Measurements from ENCODE around the gene HSD17B8.
A peak's percentile ranks its signal among the peaks of the same experiment; 100 is the strongest.

HSD17B8 gene

DNA sequence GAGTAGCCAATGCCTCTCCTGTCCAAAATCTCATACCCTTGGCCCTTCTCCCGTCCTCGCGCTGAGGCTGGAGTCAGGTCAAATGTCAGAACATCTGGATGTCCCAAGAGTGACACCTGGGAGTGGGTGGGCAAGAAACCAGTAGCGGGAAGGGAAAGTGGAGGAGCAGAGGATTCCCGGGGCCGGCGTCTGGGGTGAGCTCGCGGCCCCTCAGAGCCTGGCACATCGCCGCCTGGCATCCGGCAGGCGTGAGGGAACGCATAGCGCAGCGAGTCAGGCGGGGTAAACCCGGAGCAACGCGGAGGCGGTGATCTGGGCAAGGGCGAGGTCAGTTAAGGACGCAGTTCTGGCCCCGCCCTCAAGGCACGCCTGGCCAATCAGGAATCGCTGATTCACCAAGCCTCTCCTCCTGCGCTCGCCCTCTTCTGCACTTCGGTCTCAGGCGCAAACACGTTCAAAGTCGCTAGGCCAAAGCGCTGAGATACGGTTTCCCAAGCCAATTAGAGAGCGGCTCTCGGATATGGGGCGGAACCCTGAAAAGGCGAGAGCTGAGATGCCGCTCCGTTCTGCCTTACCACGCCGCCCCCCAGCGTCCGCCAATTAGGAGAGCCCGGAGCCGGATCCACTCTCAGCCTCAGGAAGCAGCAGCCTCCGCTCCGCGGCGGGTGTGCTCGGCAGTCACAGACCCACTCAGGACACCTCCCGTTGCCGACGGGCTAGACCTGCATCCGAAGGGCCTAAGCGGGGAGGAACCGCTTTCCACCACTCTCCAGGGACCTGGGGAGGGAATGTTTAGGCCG, 44.7 kb downstream of the HSD17B8 start:
- DNase-seq, result peak; percentile 92 to 93

DNA sequence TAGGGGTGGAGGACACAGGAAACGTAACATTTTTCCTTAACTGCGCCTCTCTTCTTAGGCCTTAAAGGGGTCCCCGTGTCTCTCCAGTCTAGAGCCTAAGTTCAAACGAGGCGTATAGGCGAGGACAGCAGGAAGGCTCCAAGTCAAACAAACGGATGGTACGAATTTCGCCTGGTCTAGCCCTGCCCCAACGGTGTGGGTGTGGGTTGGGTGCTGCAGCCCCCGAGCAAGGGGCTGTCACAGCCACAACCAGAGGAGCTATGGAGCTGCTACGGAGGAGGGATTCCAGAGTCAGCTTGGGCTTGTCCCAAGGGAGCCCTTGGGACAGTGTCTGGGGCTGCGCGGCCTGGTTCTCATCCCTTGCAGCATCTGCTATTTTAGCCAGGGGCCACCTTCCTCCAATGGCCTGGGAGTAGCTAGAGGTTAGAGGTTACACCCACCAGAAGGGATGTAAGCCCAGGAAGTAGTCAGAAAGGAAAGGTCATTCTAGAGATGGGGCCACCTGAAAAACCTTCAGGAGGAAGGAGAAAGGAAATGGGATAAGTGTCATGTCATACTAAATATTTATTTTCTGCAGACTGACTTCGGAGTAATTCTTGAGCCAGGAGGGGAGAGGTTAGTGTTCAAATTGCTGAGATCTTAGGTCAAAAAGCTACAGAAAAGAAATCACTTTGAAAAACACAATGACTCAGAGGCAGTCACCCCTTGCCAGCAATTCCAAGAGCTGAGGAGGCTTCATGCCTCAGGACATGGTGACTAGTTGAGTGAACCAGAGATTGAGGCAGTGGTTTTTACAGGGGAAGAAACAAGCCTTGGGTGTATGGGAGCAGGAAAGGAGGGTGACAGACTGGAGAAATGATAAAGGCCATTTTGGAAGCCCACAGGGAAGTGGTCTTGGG, 45.5 kb downstream of the HSD17B8 start:
- DNase-seq, result no peak

DNA sequence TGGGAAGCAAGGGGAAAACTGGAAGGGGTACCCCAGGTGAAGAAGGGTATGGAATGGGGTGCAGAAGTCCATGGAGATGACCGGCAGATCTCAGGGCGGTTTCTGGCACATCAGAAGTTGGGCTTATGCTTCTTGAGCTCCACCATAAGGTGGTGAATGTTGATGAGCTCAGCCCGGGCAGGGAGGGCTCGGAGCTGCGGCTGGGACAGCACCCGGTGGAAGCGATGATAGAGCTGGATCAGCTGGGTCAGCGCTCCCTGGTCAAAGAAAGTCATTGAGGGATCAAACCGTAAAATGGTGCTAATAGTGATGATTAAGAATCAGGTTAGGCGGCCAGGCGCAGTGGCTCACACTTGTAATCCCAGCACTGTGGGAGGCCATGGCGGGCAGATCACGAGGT, 46.3 kb downstream of the HSD17B8 start:
- DNase-seq, result no peak

DNA sequence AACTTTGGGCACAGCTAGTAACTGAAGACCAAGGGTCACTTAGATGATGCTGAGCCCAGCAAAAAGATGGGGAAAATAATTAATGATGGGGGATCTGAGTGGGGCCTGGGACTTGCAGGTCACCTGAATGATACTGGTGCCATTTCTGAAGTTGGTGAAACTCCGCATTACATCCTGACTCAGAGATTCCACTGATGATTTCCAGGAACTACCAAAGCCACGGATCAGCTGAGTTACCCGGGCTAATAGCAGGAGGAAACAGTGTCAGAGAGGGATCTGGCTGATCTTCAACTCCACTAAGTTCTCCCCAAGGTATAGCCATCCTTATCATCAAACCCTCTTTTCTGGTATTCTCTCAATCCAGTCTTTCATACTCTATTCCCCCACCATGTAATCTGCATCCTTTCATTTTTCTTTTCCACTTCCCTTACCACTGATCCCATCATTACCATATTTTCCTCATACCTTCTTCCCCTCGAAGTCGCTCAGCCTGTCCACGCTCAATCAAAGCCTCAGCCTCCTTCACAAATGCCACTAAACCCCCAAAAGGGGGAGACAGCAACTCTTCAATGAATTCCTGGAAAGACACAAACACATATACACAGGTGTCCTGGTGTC, 47.0 kb downstream of the HSD17B8 start:
- DNase-seq, result no peak

DNA sequence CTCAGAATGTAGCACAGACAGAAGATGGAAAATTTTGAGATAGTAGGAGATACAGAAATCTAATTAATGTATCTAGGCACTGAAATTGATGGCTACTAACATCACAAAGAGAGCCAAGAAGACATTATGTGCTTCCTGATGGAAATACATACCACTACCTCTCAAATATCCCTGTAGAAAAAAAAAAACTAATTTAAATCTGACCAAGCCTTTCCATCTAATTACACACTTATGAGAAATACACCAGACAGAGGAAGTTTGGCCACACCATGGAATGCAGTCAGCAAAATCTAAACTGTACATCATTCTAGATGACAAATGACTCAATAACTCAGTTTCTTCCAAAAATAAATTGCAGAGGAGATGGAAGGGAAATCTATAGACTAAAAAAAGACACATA, 48.3 kb downstream of the HSD17B8 start:
- DNase-seq, result no peak

DNA sequence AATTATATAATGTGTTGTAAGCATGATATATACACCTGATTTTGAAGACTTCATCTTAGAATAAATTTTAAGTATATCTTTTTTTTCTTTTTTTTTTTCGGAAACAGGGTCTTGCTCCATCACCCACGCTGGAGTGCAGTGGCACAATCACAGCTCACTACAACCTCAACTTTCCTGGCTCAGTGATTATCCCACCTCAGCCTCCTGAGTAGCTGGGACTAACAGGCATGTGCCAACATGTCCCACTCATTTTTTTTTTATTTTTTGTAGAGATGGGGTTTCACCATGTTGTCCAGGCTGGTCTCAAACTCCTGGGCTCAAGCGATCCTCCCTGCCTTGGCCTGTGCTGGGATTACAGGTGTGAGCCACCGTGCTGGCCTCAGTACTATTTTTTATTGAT, 50.1 kb downstream of the HSD17B8 start:
- DNase-seq, result no peak
